ENCODE data around the gene ADCY5.

The ADCY5 gene

GRCh38 chr3:123431658-123432324 lies 17.1 kb downstream of the ADCY5 start:
- DNase-seq (ENCODE audit: low read depth): no peak
- H3K4me3 ChIP-seq (ENCODE audit: low read depth, low read length): no peak overlapping the region

- no peak overlapping the region for H3K4me3 ChIP-seq (ENCODE audit: low read depth, low read length)
- DNase-seq (ENCODE audit: low read depth): no peak
Measured at GRCh38 chr3:123431007-123431657, 17.8 kb downstream of the ADCY5 start.

- DNase-seq (ENCODE audit: low read depth): no peak
Measured at GRCh38 chr3:123430266-123430665, 18.6 kb downstream of the ADCY5 start.

GRCh38 chr3:123429362-123430125 lies 19.3 kb downstream of the ADCY5 start:
- DNase-seq (ENCODE audit: low read depth): no peak
- no peak overlapping the region for H3K4me3 ChIP-seq (ENCODE audit: low read depth, low read length)

More at GRCh38 chr3:123430266-123430665, 18.6 kb downstream of the ADCY5 start:
- no peak overlapping the region for H3K4me3 ChIP-seq (ENCODE audit: low read depth, low read length)

- DNase-seq (ENCODE audit: low read depth): no peak
Measured at GRCh38 chr3:123424999-123425712, 23.7 kb downstream of the ADCY5 start.

GRCh38 chr3:123424321-123424998 lies 24.4 kb downstream of the ADCY5 start:
- no peak for DNase-seq (ENCODE audit: low read depth)

More at GRCh38 chr3:123424999-123425712, 23.7 kb downstream of the ADCY5 start:
- no peak overlapping the region for H3K4me3 ChIP-seq (ENCODE audit: low read depth, low read length)

GRCh38 chr3:123423806-123424205 lies 25.1 kb downstream of the ADCY5 start:
- no peak overlapping the region for H3K4me3 ChIP-seq (ENCODE audit: low read depth, low read length)
- no peak for DNase-seq (ENCODE audit: low read depth)

More at GRCh38 chr3:123424321-123424998, 24.4 kb downstream of the ADCY5 start:
- no peak overlapping the region for H3K4me3 ChIP-seq (ENCODE audit: low read depth, low read length)

- no peak for DNase-seq (ENCODE audit: low read depth)
- H3K4me3 ChIP-seq (ENCODE audit: low read depth, low read length): no peak overlapping the region
Measured at GRCh38 chr3:123423031-123423430, 25.9 kb downstream of the ADCY5 start.

- H3K4me3 ChIP-seq (ENCODE audit: low read depth, low read length): no peak overlapping the region
- DNase-seq (ENCODE audit: low read depth): no peak
Measured at GRCh38 chr3:123422457-123422856, 26.4 kb downstream of the ADCY5 start.

- DNase-seq (ENCODE audit: low read depth): no peak
- H3K4me3 ChIP-seq (ENCODE audit: low read depth, low read length): no peak overlapping the region
Measured at GRCh38 chr3:123421353-123422174, 27.3 kb downstream of the ADCY5 start.

GRCh38 chr3:123420416-123420968 lies 28.4 kb downstream of the ADCY5 start:
- H3K4me3 ChIP-seq (ENCODE audit: low read depth, low read length): no peak overlapping the region
- DNase-seq (ENCODE audit: low read depth): no peak

- no peak overlapping the region for H3K4me3 ChIP-seq (ENCODE audit: low read depth, low read length)
- no peak for DNase-seq (ENCODE audit: low read depth)
Measured at GRCh38 chr3:123419850-123420297, 29.0 kb downstream of the ADCY5 start.

GRCh38 chr3:123419181-123419849 lies 29.6 kb downstream of the ADCY5 start:
- DNase-seq (ENCODE audit: low read depth): no peak
- no peak overlapping the region for H3K4me3 ChIP-seq (ENCODE audit: low read depth, low read length)

GRCh38 chr3:123416647-123417046 lies 32.2 kb downstream of the ADCY5 start:
- DNase-seq (ENCODE audit: low read depth): no peak
- H3K4me3 ChIP-seq (ENCODE audit: low read depth, low read length): no peak overlapping the region

GRCh38 chr3:123416173-123416572 lies 32.7 kb downstream of the ADCY5 start:
- no peak for DNase-seq (ENCODE audit: low read depth)

GRCh38 chr3:123414973-123415775 lies 33.7 kb downstream of the ADCY5 start:
- no peak overlapping the region for H3K4me3 ChIP-seq (ENCODE audit: low read depth, low read length)
- no peak for DNase-seq (ENCODE audit: low read depth)

More at GRCh38 chr3:123416173-123416572, 32.7 kb downstream of the ADCY5 start:
- no peak overlapping the region for H3K4me3 ChIP-seq (ENCODE audit: low read depth, low read length)

Measured in skeletal muscle cell (primary cell).